ENCODE data around the gene IL2RA.
"Not testable (repeated sequence)": the region's sequence is repeated elsewhere in the genome, so short reads cannot be mapped to it uniquely, and the experiment has no call there.

IL2RA gene

DNA sequence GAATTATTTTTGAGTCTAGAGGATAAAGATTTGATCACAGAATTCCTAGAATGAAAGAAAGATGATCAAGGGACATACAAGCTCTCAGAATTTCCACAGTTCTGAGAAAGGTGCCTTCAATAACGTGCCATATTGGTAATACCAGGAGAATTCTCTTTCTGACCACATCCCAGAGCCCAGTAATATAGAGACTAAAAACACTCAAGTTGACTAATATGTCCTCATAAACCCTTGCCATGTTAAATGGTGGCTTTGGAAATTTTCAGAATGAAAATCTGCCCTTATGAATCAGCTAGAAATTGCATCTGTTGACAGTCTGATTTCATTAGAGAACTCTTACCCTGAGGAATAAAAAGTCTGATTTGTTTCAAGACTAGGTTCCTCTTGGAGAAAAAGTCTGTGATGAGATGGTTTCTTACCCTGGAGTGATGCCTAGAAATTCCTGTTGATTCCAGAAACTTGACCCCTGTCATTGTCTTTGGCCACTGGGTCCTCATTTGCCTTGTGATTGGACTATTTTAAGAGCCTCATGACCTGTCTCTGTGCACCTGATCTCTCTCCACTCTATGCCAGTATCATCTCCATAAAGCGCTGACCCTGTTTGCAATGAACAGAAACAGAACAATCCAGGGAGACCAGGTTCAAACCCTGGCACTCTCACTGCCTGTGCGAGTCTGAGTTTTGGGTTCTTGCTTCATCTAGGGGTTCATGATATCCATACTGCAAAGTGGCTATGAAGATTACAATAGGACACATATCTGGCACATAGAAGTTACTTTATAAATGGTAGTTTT, 3.3 kb downstream of the IL2RA start:
- DNase-seq (ENCODE audit: low read depth, low spot score) = no peak

DNA sequence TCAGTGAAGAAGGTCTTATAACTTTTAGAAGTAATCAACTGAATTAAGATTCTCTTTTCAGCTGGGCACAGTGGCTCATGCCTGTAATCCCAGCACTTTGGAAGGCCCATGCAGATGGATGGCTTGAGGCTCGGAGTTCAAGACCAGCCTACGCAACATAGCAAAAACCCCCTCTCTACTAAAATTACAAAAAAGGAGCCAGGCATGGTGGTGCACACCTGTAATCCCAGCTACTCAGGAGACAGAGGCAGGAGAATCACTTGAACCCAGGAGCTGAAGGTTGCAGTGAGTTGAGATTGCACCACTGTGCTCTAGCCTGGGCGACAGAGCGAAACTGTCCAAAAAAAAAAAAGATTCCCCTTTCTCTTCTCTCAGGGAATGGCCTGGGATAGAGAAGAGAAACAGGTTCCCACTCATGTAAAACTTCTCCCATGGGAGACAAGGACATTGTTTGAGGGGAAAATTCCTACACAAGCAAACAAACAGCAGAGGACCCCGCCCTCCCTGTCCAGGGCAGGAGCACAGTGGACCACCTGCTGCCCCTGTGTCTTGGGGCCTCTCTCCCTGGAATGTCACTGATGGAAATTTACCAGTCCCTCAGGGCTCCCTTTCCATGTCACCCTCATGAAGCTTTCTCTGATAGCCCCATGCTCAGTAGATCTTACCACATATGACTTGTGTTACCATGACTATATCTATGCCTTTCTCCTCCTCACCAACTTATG, 5.6 kb downstream of the IL2RA start:
- DNase-seq (ENCODE audit: low read depth, low spot score) = no peak

DNA sequence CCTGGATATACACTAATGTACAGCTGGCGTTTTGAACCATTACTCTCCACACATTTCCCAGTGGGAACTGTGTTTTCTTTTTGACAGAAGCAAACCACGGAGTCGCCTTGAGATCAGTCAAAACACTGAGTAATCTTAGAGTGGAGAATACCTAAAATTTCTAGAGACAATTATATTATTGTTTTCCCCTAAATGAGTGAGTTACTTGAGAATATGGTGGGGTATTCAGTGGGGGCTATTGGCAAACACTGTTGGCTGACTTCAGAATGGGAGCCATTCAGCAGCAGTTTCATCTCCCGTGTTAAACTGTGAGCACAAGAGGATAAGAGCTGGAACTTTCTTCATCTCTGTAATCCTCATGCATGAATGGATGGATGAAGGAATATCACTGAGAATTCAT, 6.2 kb downstream of the IL2RA start:
- no peak for DNase-seq (ENCODE audit: low read depth, low spot score)

DNA sequence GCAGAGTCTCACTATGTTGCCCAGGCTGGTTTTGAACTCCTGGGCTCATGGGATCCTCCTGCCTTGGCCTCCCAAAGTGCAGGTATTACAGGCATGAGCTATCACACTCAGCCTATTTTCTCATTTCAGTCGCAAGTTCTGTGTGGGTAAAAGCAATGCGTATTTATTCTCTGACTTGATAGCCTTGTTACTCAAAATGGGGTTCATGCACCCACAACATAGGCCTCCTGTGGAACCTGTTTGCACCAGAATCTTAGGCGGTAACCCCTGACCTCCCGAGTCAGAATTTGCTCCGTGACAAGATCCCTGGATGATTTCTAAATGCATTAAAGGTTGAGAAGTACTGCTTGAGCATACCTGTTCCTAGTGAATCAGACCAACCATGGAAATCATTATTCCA, 7.3 kb downstream of the IL2RA start:
- no peak for DNase-seq (ENCODE audit: low read depth, low spot score)

DNA sequence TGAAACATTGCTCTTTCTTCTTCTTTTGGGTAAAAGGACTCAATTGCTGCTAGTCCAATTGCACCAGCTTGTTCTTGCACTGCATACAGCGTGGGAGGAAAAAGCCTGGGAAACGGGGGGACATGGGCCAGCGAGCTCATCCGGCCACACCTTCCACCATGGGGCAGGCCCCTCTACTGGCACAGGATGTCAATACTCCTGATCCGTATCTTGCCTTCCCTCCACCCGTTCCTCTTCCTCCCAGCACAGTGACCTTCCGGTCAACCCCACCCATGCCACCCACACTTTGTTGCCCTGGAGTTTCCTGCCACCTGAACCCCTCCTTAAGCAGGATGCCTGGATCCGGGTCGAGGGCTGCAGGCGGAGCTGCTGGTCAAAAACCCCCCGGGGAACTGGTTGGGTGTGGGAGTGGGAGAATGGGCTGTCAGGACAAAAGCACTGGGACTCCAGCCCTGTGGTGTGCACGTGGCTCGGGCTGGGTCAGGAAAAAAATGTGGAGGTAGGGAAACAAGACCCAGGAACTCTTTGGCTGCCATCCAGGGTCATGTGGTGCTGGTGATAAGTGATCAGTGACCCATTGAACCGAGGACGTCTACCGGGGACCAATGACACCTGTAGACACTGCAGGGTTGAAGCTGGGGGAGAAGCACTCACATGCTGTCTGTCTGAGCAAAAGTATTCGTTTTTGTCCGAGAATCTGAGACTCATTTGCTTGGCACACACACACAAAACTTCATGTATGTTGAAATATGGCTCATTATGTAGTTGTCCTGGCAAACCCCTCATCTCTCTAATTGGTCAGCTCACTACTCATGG, 8.1 kb downstream of the IL2RA start:
- DNase-seq (ENCODE audit: low read depth, low spot score) = no peak

DNA sequence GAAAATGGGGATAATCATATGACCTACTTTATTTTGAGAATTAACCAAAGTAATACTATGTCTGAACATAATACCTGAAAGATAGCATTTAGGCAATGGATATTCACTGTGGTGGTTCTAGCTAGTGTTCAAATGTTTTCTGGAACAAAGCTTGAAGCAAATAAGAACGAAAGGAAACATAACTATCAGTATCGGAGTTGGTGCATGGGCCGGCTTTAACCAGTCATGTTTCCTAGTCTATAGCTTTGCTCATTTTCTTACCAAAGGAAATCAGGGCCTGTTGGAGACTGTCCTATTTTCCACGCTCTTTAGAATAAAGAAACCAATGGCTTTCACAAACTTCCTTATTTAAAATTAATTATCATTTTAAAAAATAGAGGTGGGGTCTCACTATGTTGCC, 8.9 kb downstream of the IL2RA start:
- no peak for DNase-seq (ENCODE audit: low read depth, low spot score)

DNA sequence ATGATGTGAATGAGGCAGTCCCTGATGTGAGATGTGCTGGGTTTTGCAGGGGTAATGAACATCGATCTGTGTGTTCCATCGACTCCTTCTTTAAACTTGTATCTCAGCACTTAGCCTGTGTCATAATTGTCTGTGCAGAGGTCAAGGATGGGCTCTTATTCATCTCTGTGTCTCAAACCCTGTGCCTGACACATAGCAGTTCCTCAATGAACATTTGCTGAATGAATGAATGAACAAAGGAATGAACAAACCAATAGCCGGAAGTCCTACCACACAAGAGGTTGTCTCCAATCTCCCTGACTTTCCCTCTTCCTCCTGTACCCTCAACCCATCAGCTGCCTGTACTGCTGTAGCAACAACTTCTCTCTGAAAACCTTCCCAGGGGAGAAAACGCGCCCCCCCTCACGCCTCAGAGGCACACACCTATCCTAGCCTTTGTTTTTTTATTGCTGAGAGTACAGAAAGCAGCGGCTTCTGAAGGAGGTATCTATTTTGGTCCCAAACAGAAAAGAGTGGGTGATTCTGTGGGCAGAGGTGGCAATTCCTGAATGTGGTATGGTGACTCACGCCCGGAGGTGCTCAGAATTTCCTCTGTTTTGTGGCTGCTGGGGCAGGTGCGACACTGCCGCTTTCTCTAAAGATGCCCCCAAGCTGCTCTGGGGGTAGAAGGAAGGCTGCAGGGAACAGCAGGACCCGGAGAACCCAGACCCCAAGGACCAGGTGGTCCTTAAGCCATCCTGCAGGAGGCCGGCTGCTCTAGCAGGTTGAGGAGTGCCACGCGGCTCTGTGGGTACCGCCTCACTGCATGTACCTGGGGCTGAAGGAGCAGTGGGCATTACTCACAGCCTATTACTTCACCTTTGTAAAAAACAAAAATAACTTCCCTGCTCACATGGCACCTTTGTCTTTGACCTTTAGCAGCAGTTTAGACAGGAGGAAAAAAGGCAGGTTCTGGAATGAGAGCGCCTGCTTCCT, 9.6 kb downstream of the IL2RA start:
- no peak for DNase-seq (ENCODE audit: low read depth, low spot score)

DNA sequence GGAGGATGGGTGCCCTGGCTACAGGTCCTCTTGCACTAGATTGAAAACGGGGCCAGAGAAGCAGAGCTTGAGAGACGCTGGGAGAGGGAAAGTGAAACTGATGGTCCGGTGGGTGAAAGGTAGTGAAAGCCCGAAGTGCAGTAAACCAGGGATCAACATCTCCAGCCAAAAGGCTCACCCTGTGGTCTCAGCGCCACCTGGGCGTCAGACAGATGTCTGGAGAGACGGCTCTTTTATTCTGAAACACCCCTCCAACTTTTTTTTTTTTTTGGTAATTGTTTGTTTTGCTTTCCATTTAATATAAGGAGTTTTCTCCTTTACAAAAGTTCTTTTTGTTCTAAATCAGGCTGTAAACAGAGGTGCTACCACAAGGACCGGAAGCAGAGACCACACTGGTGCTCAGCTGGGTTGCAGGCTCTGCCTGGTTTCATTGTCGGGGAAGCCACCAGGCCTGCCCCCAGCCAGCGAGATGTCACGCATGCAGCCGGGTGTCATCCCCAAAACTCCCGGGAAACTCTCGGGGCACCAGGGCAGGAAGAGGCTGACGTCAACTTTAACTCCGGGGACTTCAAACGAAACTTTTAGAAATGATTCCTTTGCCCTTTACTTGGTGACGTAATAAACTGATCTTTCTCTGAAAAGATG, 11.2 kb downstream of the IL2RA start:
- DNase-seq (ENCODE audit: low read depth, low spot score) = no peak

DNA sequence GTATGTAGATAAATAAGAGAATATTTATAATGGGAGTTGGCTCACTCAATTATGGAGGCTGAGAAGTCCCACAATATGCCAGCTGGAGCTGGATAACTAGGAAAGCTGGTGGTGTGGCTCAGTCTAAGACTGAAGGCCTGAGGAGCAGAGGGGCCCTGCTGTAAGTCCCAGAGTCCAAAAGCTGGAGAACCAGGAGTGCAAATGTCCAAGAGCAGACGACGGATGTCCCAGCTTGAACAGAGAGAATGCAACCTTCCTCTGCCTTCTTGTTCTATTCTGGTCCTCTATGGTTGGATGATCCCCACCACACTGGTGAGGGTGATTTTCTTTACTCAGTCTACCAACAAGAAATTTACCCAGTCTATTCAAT, 13.2 kb downstream of the IL2RA start:
- DNase-seq (ENCODE audit: low read depth, low spot score) = no peak

DNA sequence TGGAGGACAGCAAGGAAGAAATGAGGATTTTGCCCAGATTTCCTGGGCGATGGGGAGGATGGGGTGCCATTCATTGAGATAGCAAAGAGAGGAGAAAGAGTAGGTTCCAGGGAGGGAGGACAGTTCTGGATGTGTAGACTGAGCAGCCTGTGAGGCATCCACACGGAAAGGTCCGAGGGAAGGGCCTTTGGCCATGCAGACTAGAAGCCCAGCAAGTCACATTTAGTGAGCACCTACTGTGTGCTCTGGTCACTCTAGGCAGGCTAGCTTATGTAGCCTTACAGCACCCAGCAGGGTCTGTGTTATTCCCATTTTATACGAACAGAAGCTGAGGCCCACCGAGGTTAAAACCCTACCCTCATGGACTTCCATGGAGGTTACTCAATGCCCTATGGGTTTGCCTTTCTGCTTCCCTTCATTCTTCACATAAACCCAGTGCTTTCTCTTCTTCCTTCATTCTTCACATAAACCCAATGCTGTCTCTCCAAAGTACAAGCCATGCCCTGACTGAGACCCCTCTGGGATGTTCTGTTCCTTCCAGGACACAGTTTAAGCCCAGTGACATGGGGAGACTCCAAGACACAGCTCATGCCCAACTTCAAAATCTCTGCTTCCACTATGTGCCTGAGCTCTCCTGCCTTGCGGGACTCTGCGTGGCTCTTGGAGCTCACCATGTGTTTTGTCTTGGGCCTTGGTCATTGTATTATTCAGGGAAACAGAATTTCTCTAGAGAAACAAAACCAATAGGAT, 13.7 kb downstream of the IL2RA start:
- no peak for DNase-seq (ENCODE audit: low read depth, low spot score)

DNA sequence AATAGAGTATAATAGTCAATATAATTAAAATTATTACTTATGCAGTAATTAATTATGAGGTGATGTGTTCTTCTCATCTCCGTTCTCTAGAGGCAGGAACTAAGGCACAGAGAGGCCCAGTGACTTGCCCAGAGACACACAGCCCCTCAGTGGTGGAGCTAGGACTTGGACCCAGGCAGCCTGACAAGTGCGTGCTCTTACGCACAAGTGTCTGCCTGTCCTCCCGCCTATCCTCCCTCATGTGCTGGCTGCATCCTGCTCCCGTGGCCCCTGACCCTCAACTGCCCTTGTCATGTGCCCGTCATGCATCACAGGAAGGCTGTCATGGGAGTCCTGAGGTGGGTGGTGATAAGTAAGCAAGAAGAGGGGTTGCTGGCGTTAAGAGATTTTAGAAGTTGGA, 14.3 kb downstream of the IL2RA start:
- DNase-seq (ENCODE audit: low read depth, low spot score) = no peak

DNA sequence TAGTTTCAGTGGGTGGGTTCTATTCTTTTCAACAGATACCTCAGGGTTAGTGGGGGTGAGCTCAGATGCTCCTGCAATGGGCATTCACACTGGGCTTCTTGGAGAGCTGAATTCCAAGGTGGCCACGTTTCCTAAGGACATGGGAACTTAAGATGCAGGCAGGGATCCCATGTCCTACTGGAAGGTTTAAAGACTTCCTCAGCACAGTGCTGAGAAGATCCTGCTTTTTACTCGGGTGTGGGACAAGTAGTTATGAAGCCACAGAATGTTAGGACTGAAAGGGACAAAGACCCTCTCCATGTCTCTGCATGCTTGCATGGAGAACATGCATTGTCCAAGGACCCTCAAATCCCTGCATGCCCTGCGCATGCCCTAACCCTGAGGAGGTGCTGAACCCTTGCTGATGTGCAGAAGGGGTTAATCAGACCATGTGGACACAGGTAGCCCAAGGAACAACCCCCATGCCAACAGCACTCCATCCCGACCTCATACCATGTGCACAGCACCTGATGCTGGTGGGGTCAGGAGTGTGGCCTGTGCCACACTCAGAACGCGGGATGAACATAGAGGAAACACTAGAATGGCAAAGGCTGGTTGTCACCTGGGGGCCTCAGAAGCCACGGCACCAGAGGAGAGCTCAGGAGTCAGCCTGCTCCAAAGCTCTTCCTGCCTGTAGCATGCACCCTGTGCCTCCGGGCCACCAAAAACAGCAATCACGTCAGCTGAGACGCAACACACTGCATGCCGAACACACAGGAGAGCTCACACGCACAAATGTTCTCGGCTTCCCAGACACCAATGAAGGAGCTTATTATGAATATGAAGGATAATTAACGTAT, 15.2 kb downstream of the IL2RA start:
- no peak for DNase-seq (ENCODE audit: low read depth, low spot score)

DNA sequence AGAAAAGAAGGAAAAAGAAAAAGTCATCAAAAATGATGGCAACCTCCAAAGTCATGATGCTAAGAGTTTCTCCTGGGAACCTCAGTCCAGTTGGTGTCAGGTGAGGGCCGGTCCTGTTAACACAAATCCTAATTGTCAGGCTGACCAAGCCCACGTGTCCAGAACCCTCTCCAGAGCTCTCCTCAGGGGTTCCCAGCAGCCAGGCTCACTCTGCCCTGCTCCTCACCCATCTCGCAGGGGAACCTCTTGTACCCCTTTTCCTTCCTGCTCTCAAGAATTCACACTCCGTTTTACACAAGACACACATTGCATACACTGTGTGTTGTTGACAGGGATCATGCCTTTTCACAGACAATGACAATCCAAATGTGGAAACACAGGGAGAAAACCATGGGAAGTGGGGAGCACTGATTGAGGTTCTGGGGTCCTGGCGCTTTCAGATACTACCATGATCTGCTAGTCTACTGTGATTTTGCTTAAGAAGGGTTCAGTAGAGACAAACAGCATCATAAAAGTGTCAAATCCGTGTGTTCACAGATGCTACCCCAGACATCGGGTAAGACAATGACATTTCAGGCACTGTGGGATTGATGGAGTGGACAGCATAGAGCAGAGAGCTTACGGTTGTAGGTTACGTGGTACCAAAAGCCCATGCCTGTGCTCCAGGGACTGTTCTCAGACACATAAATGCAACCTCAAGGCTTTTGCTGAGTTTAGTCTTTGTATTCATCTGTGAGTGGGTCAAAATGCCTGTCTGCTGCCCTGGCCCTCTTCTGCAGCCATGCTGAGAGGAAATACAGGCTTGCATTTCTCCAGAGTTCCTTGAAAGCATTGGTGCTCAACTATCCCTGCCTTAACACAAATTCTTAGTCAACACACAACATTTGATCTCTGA, 16.0 kb downstream of the IL2RA start:
- DNase-seq (ENCODE audit: low read depth, low spot score) = no peak

DNA sequence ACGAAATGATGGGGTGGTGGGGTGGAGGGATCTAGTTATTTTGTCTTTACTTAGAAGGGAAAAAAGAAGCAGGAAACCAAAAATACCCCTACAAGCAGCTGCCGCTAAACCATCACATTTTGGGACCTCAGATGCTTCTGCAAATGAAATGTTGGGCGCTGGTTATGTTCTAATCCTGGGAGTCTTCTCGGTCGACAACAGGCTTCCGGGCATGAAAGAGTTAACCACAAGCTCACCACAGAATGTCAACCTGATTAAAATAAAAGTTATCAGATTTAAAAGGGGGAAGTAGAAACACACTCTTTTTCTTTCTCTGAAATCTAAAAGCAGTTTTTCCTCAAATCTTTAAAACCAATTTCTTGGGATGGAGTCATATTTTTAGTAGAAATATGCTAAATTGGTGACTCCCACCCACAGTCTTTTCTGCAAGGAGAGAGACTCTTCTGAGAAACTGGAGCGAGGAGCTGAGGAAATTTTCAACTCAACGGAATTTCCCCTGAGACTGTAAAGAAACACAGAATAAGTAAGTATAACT, 16.8 kb downstream of the IL2RA start:
- DNase-seq (ENCODE audit: low read depth, low spot score) = no peak

DNA sequence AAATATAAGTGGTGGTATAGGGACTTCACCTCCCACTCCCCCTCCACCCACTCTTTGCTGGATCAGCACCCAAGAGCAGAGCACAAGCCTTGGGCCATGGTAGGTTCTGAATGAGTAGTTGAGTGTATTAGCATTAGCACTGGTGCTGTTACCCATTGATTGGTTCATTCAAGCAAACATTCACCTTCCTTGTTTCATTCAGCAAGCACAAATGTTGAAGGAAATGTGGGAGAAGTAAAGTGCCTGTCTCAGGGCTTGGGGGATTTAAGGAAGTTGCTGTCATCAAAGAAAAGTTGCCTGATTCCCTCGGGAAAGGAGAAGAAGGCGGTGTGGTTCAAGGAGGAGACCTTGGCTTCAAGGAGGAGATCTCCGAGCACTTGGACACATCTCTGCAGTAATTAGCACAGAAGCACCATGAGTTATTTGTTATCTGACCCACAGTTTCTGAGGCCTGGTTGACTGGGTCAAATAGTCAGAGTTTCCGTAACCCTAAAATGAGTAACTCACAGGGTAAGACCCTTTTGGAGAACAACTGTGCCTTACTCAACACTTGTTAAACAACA, 17.3 kb downstream of the IL2RA start:
- DNase-seq (ENCODE audit: low read depth, low spot score) = no peak

DNA sequence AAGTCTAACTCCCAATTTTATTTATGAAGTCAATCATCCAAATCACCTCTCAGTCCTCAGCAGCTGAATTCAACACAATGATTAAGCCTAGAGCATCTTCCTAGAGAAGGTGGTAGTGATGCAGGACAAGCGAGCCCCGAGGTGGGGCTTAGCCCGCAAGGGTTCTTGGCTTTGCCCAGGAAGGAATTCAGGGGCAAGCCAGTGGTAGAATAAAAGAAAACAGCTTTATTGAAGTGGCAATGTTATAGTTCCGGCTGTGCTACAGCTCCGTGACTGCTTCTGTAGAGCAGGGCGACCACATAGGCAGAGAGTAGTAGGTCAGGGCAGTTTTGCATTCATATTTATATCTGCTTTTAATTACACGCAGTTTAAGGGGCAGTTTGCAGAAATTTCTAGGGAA, 18.1 kb downstream of the IL2RA start:
- no peak for DNase-seq (ENCODE audit: low read depth, low spot score)

DNA sequence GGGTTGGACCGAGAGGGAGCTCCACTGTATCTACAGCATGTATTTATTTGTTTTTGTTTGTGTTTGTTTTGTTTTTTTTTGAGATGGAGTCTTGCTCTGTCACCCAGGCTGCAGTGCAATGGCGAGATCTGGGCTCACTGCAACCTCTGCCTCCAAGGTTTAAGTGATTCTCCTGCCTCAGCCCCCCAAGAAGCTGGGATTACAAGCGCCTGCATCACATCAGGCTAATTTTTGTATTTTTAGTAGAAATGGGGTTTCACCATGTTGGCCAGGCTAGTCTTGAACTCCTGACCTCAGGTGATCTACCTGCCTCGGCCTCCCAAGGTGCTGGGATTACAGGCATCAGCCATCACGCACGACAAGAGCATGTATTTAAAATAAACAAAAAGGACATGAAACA, 18.8 kb downstream of the IL2RA start:
- not testable (repeated sequence) for DNase-seq (ENCODE audit: low read depth, low spot score)

DNA sequence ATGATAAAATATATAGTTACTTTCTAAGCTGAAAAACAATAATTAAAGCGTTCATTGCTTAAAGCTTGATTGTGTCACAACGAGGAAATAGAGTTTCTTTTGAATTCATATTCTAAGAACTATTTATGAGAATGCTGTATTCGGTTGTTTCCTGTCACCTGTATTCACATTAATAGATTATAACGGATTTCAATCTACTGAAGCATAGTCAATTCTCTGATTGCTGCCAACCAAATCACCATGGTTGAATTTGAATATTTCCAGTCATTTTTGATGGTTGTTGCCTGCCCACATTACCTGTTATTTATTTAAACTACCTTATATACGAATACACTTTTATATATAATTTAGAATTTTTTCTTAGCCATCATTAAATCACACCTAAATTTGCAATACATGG, 22.0 kb downstream of the IL2RA start:
- DNase-seq (ENCODE audit: low read depth, low spot score) = no peak
